Measurements from ENCODE around the gene CD320.

GRCh38 chr19:8316351-8317125 lies 8.4 kb upstream of the CD320 start:
- no peak for TF ChIP-seq CTCF (IDR thresholded peaks at IDR 0.05; ENCODE audit: insufficient read depth, low read length, poor library complexity, severe bottlenecking)
- TF ChIP-seq EZH2phosphoT487 (conservative IDR thresholded peaks at IDR 0.05; ENCODE audit: low read length): no peak
